Frontal cortex (tissue), 4 donors: ENCODE measurements around the gene TSPAN11. TPM values are rescaled to one million over a fixed set of nuclear protein-coding genes. Genes with fewer than 3 reads are reported as not detected.

ENCODE experiments used
- DNase-seq, 2 donors: peaks; one replicate each; pipeline ENCODE4 v3.0.0; 2012; ENCODE audit warnings: low spot score in 2 of 2
- FAIRE-seq: peaks from 2 replicates; lab custom pipeline; 2012; peaks lifted over from hg19 to GRCh38; lab: Jason Lieb, UNC
- total RNA-seq: library from RNA; depleted of rRNA; stranded (reverse); fragments of >200 nt; gene quantifications from one replicate; pipeline ENCODE4 v1.2.3, GENCODE V29; 2014
- donor health status: control.
- donor health status: control.
- donor health status: control.

TSPAN11 gene
- total RNA-seq, 1 donor from 2014 or later = 2.9 TPM

DNA sequence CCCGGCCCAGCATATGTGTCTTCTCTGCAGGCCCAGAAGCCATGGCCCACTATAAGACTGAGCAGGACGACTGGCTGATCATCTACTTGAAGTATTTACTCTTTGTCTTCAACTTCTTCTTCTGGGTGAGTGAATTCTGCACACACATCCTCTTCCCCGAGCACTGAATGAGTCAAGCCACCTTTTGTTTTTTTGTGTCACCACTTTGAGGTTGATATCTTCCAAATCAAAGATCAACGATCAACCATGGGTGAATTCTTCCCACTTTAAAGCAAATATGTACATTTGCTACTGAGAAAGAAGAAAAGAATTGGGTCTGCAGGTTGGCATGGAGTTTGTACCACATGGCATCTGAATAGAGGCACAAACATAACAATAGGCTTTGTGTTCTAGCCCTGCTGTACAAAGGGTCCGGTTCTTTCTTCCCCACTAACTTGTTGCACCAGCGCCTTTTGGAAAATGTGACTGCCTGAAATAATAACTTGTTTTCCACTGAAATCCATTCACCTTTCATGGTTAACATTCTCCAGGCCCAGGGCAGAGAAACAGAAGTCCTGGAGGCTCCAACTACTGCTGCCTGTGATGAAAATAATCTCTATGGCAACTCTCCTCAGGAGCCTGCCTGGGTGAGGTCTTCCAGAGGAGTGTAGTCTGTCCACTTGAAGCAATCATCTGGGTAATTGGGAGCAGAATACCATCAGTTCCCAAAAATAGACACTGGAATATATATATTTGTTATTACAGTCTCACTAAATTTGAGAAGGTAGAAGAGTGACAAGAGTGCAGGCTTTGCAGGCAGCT lies 27.6 kb downstream of the TSPAN11 start:
- FAIRE-seq = peak; percentile 13
- DNase-seq = peak in 1 of 2 donors; percentile 51

DNA sequence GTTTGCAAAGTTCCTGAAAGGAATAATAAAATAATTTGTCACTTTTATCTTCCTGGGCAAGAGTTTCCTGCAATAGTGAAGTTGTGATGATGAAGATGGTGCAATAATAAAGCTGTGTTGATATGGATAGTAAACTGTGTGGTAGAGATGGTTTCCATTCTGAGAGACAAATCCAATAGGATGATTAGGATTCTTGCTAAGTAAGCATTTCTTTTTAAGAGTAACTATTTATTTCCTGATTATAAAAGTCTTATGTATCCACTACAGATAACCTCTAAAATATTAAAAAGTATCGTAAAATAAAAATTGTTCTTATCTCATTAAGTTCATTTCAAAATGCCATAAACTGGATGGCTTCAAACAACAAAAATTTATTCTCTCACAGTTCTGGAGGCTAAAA lies 28.7 kb downstream of the TSPAN11 start:
- FAIRE-seq (peak; percentile 21), DNase-seq (no peak)

DNA sequence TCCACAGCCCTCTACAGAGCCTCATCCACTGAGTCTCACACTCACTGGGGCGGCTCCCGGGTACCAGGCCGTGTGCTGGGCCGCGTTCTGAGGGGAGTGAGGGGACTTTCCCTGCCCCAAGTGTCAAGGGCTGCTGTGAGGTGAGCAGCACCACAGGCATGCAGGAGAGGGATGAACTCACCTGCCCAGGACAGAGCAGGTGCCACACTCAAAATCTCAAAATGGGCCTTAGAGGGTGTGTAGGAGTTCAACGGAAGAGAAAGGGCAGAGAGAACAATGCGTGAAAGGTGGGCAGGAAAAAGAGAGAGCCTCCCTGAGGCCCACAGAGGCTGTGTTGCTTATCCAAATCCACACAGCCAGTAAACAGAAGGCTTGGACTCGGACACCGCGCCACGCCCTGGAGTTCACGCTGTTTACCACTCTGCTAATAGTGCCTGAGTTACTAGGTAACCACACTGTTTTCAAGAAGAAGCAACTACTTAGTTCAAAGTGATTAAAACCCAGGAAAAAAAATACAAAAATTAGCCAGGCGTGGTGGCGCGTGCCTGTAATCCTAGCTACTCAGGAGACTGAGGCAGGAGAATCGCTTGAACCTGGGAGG lies 32.7 kb downstream of the TSPAN11 start:
- FAIRE-seq (no peak), DNase-seq (no peak)

DNA sequence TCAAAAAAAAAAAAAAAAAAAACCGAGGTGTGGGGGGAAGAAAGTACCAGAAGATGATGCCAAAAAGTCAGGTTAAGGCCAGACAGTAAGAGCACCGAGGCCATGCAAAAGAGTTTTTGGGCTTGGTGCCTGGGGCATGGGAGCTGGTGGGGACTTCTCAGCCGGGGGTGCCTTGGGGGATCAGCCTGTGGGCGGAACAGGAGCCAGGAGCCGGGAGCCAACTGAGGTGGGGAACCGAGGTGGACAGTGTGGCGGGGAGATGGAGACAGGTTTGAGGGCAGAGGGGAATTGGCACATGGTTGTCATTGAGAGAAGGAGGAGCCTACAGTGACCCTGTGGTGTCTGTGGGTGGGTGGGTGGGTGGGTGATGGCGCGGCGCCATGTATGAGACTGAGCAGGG lies 33.2 kb downstream of the TSPAN11 start:
- DNase-seq (no peak), FAIRE-seq (no peak)

DNA sequence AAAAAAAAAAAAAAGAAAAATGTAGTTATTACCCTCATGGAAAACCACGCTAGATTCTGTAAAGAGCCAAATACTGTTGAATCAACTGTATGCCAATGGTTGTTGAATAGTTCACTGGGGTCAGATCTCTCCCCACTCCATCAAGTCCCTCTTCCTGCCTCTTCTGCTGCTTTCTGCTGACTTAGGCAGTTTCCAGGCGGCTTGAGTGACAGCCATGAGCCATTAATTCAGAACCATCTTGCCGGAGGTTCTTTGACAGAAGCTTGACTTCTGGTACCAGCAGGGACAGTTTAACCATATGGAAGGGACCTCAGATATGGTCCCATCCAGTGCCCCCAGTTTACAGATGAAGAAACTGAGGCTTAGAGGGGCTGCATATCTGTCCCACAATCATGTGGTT lies 34.5 kb downstream of the TSPAN11 start:
- FAIRE-seq (no peak), DNase-seq (no peak)

DNA sequence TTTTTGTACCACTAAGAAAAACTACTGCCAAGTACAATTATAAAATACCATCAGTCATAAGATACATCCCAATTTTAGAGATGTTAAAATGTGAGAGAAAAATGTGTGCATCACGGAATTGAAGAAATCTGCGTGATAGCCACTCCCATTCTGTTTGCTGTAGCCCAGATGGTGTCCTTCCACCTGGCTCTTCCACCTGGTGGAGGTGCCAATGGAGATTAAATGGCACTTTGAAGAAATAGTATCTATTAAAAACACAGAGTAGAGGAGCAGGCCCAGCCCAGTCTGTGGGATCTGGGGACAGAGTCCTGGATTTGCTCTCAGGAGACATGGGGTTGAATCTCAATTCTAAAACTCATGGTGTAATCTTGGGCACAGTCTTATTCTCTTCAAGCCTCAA lies 35.5 kb downstream of the TSPAN11 start:
- FAIRE-seq (no peak), DNase-seq (no peak)

DNA sequence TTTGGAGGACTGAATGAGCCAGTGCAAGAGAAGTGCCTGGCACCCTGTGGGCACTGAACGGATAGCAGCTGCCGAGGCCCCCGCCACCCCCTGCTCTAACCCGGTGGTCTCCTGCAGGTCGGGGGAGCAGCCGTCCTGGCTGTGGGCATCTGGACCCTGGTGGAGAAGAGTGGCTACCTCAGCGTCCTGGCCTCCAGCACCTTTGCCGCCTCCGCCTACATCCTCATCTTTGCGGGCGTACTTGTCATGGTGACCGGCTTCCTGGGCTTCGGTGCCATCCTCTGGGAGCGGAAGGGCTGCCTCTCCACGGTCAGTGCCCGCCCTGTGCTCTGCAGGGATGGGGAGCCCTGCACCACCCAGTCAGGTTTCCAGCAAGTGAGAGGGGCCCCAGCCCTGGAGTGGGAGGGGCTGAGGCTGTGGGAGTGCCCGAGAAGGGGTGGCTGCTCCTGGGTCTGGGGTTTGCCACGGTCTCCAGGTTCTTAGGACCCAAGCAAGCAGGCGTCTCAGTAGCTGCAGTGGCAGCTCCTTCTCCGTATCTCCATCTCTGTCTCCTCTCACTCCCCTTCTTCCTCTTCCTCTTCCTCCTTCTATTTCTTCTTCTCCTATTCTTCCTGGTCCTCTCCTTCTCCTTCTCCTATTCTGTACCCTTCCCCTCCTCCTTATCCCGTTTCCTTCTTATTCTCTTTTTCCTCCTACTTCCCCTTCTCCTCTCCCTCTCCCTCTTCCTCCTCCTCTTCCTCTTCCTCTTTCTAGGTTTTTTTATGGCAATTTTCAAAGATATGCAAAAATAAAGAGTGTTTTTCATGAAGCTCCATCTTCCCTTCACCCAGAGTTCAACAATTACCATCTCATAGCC lies 37.4 kb downstream of the TSPAN11 start:
- FAIRE-seq (no peak), DNase-seq (no peak)

DNA sequence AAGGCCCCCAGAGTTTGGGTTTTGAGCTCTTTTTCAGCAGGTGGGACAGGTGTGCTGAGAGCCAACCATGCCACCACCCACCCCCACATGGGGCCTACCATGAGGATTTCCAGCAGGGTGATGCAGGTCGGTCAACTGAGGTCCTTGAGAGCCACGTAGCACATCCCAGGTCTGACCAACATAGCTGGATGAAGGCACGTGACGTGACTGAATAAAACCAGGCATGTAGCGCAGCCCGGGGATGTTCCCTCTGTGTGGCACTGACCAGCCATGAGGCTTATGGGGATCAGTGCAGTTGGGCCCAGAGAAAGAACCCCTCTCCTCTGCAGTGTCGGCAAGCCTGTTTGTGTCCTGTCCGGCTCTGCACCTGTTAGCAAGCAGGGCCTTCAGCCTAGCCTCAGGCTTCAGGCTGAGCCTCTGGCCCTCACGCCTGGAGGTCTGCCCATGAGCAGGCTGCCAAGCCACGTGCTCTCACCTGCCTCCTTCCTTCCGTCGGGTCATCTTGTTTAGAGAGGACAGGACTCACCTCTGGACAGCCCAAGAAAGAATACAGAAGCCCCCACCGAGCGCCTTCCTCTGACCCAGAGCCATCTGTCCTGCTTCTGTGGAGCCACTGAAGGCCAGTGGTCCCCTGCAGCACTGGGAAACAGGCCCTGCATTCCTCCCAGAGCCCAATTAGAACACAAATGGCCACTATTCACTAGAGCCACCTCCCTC lies 38.5 kb downstream of the TSPAN11 start:
- DNase-seq = no peak
- FAIRE-seq = no peak

DNA sequence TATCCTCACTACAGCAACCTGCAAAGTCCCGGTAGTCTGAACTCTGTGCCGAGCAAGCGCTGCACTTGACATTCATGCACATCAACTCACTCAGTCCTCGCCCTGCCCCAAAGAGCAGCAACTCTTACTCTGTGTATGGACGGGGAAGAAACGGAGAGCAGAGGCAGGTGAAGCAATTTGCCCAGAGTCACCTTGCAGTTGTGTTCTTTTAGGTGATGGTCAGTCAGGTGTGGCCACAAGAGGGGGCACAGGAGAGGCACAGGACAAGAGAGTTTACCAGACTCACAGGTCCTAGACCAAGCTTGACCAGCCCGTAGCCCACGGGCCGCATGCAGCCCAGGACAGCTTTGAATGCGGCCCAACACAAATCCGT lies 39.1 kb downstream of the TSPAN11 start:
- FAIRE-seq = no peak
- DNase-seq = no peak

DNA sequence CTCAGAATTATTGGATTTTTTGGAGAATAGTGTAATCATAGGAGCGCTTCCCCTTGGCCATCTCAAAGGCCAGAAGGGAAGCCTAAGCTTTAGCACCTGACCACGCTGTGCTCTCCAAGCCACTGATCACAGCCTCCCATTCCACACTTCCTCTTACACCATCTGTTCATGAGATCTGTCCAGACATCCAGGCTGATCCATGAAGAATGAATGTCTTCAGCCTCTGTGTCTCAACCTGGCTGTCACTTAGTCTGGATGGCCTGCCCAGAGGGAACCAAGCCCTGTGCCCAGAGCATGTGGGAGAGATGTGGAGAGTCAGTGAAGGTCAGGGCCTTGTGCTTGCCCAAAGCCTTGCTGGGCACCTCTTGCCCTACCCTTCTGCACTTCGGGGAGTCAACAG lies 40.5 kb downstream of the TSPAN11 start:
- DNase-seq (no peak), FAIRE-seq (no peak)

DNA sequence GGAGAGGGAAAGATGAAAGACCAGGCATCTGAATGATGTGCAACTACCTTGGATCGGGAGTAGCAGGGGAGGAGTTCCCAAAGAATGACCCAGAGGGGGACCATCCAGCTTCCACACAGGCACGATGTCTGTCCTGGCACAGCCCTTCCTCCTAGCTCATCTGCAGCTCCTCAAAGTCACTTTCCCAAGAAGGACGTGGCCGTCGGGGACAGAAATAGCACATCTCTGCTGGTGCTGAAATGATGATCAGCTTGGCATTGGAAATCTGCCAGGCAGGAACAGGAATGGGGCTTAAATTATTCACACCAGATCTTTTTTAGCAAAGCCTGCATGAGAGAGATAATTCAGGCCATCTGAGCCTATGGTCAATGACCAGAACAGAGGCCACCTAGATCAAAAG lies 41.7 kb downstream of the TSPAN11 start:
- no peak for DNase-seq
- no peak for FAIRE-seq

DNA sequence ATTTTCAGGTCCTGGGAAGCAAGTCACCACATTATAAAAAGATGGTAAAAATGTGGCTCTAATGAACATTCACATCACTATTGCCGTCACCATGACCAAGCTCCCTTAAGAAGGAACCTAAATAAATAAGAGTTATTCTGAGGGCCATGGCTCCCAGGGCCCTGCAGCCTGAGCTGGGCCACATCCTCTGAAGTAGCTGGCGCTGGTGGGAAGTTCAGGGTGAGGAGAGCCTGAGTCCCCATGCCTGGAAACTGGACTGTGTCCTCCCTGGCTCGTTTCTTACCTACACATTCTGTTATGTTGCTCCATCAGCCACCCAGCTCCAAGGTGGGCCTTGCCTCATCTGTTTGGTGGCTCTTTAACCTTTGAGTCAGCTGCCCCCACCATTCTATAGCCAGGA lies 42.5 kb downstream of the TSPAN11 start:
- DNase-seq (no peak), FAIRE-seq (no peak)

DNA sequence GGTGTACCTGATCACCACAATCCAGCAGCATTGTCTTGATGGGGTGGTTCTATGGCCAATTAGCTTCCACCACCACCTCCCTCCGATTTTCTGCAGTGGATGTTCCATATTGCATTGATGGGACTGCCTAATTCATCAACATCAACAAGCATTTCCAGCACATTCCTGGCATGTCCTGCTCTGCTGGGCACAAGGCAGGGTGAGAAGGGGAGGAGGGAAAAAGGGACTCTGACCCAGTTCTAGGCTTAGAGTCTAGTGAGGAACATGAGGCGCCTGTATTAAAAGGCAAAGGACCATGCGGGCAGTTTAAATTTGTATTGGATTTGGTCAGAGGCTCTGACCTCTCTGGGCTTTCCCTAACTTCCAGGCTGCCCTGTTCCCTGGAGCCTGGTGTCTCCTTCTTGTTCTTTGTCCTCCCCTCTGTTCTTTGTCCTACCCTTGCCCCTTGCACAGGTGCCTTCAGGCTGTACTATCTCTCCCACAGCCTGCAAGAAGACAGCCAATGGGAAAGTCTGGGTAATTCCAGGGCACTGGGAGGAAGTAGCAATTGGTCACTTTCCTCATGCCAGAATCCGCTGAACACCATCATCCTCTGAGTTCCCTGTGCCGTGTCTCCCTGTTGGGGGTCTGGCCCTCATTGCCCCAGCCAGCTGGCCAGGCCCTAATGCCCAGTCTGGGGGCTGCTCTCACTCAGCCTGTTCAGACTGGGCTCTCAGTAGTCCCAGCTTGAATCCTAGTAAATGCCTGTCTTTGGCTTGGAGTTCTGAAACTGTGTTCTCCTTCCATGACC lies 43.3 kb downstream of the TSPAN11 start:
- no peak for FAIRE-seq

DNA sequence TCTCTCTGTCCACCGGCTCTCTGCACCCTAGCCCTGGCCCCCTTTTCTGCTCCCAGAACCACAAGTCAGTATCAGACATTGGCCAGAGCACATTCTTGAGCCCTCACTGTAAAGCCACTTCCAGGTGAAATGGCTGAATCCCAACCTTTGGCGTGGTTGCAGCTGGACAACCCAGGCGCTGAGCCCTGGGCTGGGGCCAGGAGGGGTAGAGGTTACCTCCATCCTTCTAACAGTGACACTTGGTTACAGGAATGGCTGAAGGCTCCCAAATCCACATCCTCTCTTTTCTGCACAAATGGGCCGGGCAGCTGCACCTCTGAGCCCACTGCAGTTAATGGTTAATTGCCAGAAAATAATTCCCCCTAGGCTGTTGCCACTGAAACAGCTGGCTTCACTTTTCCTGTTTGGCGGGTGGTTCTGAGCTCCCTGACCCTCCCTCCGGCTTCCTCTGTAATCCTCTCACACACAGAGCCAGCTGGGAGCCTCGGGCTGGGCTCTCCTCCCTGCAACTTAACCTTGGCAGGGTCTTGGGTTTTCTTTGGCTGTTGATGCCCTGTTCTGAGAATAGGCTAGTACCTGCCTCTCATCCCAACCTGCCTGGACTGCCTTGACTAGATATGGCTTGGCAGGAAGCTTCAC lies 44.1 kb downstream of the TSPAN11 start:
- FAIRE-seq (no peak), DNase-seq (no peak)

More for the DNA sequence above, 43.3 kb downstream of the TSPAN11 start:
- no peak for DNase-seq

DNA sequence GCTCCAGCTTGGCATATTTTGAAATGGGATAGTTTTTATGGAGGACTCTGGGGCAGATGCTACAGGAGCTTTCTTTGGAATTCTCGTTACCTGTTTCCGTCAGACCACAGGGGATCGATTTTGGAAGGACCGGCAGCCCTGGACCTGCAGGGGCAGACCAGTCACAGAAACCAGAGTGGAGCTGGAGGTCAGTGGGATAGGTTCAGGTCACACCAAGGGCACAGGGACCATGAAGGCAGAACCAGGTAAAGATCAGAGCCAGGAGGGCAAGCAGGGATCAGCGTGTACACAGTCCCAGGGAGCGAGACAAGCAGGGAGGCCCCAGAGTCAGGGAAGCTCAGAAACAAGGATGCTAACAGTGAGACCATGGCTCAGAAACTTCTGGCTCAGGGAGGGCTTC lies 45.5 kb downstream of the TSPAN11 start:
- FAIRE-seq (no peak), DNase-seq (no peak)

DNA sequence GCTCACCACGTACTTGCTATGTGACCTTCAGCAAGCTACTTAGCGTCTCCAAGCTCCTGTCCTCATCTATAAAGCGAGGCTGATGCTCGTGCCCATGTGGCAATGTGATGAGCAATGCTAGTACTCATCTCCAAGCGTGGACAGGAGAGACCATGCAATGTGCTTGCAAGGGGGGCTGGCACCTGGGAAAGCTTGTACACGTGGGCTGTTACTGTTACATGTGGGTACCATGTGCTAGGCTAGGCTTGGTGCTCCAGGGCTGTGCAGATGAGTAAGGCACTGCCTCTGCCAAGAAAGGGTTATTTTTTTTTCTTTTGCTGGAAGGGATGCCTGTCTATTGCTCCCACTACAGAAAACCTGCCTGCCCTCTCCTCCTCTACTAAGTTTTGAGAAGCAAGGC lies 46.6 kb downstream of the TSPAN11 start:
- no peak for DNase-seq

DNA sequence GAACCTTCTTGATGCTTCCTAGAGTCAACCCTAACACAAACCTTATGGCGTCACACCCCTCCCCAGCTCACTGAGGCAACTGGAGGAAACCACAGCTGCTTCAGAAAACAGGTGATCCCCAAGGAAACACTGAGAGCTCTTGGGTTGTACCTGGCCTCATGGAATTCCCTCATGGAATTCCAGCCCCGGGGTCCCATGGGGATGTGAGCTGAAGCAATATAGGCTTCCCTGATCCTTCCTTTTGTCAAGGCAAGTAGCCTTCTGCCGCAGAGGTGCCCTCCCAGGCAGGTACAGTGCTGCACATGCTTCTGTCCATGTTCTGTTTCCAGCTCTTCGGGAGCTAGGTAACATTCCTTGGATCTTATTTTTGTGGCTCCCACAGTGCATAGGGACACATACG lies 47.3 kb downstream of the TSPAN11 start:
- FAIRE-seq = no peak
- no peak for DNase-seq

More for the DNA sequence above, 46.6 kb downstream of the TSPAN11 start:
- no peak for FAIRE-seq

DNA sequence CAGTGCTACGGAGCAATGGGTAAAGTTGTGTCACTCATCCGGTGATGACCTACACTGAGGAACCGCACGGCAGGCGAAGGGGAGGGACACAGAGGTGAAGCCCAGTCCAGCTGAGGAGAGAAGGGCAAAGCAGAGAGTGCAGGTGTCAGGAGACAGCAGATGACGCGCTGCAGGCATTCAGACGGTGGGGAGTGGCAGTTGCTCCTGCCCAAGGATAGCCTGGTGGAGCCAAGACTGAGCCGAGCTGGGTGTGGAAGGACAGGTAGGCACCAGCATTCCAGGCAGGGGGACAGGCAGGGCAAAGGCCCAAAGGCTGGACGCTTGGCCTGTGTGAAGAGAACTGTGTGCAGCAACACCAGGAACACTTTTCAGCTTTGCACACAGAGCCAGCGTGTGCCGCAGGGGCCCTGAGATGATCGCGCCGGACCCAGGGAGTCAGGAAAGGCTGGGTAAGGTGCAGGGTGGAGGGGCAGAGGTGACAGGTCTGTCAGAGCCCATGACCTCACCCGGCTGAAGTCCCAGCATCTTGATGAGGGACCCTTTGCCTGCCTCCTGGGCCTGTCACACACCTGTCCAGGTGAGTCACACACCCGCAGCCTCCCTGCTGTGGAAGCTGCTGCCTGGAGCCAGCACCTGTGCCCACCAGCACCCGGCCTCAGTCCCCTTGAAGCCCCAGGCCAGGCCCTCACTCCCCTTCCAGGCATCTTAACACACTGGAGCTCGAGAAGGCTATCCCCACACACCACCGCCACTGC lies 48.4 kb downstream of the TSPAN11 start:
- FAIRE-seq (no peak), DNase-seq (no peak)
